Stimulated activated CD4-positive, alpha-beta T cell treated with anti-CD3 and anti-CD28 coated beads, Interleukin-1b, Interleukin-23, amount 100 ng/mL, for 48 hours (primary cell): ENCODE data around the gene KRTAP10-8.
"Not testable (repeated sequence)": the region's sequence is repeated elsewhere in the genome, so short reads cannot be mapped to it uniquely, and the experiment has no call there.

ENCODE experiments used
- DNase-seq: peaks from one replicate; pipeline ENCODE4 v3.0.0-alpha.2; 2020

The KRTAP10-8 gene

DNA sequence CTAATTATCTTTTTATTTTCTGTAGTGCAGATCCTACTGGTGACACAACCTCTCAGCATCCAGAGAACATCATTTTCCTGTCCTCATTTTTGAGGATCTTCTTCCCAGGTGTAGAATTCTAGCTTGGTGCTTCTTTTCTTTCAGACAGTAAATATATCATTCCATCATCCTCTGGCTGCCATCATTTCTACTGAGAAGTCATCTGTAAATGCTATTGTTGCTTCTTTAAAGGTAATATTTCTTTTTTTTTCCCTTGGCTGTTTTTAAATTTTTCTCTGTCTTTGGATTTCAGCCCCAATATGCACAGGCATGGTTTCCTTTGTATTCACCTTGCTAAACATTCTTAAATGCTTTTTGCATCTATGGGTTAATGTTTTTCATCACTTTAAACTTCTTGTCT lies 11.7 kb downstream of the KRTAP10-8 start:
- DNase-seq: no peak

- DNase-seq: no peak
Measured at GRCh38 chr21:44625756-44626155, 13.9 kb downstream of the KRTAP10-8 start.

DNA sequence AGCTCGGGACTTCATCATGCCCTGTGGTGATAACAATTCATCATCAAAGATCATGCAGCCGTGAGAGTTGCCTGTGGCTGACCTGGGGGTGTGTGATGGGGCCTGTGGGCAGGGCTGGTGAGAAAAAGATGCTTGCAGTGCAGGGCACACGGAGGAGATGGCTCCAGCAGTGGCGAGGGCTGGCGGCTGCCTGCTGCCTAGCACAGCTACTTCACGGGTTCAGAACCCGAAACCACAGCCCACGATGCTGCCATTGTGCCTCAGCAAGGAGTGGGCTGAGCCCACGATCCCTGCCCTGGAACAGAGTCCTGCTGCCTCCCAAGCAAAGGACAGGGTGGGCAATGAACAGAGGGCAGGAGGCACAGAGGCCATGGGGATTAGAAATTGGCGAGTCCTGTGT lies 14.4 kb downstream of the KRTAP10-8 start:
- no peak for DNase-seq

GRCh38 chr21:44626673-44627143 lies 14.8 kb downstream of the KRTAP10-8 start, which contains the start of gene KRTAP10-9:
TSS of gene KRTAP10-9 (plus strand) at chr21:44627093. CDS start at chr21:44627172, 79 bp downstream.
- no peak for DNase-seq

- not testable (repeated sequence) for DNase-seq
Measured at GRCh38 chr21:44627181-44627822, 15.4 kb downstream of the KRTAP10-8 start.

- not testable (repeated sequence) for DNase-seq
Measured at GRCh38 chr21:44627831-44628233, 16.0 kb downstream of the KRTAP10-8 start.

- no peak for DNase-seq
Measured at GRCh38 chr21:44628707-44629391, 17.0 kb downstream of the KRTAP10-8 start.

- DNase-seq: no peak
Measured at GRCh38 chr21:44630440-44630839, 18.6 kb downstream of the KRTAP10-8 start.

- DNase-seq: no peak
Measured at GRCh38 chr21:44632067-44632466, 20.2 kb downstream of the KRTAP10-8 start.

DNA sequence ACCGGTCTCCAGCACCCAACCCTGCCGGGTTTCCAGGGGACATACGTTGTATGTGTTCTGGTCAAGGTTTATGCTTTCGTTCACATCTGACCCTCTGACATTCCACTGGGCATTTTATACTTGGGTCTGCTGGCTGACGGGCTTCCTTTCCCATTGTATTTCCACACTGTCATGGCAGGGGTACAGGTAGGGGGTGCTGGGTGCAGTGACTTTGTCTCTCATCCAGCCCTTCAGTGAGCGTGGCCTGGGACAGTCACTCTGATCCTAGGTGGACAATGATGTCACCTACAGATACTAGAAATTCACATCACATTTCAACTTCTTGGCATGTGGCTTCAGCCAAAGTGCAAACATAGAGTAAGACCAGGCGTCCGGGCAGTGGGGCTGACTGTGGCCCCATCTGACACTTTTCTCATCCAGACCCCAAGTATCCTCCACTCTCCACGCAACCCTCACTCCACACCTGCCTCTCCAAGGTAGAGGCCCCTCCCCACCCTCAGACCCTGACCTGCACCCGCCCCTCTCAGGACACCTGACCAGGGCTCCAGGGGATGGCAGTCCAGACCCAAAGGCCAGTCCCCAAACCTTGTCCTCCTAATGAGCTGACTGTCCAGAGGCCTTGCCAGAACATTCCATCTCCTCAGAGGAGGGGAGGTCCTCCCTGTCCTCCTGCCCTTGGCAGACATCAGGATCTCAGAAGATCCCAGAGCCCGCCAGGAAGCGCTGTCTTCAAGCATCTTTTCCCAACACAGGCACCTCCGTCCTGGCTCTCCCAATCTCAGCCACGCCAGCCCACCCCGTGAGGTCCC lies 24.5 kb downstream of the KRTAP10-8 start:
- no peak for DNase-seq

DNA sequence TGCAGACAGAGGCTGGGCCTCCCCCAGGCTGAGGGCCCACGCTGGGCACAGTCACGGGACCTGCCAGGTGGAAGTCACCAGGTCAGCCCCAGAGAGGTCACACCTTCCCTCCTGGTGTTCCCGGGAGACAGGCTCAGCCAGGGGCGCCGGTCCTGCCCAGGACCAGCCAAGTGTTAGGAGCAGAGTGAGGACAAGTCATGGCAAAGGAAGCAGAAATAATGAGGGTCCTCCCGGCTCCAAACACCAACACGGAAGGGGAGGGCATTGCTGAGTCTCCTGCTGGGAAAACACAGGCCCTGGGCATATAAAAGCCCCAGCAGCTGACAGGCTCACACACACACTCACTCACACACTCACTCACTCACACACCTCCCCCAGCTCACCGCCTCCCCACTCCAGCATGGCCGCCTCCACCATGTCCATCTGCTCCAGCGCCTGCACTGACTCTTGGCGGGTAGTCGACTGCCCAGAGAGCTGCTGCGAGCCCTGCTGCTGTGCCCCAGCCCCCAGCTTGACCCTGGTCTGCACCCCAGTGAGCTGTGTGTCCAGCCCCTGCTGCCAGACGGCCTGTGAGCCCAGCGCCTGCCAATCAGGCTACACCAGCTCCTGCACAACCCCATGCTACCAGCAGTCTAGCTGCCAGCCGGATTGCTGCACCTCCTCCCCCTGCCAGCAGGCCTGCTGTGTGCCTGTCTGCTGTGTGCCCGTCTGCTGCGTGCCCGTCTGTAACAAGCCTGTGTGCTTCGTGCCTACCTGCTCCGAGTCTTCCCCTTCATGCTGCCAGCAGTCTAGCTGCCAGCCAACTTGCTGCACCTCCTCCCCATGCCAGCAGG lies 25.4 kb downstream of the KRTAP10-8 start, which contains the start of gene KRTAP10-10:
Gene KRTAP10-10 (plus strand): TSS at position 339 of the 833 bp plus-strand sequence. CDS start 62 bp downstream, at position 401.
- no peak for DNase-seq

GRCh38 chr21:44637851-44638348 lies 26.0 kb downstream of the KRTAP10-8 start:
- DNase-seq: not testable (repeated sequence)

DNA sequence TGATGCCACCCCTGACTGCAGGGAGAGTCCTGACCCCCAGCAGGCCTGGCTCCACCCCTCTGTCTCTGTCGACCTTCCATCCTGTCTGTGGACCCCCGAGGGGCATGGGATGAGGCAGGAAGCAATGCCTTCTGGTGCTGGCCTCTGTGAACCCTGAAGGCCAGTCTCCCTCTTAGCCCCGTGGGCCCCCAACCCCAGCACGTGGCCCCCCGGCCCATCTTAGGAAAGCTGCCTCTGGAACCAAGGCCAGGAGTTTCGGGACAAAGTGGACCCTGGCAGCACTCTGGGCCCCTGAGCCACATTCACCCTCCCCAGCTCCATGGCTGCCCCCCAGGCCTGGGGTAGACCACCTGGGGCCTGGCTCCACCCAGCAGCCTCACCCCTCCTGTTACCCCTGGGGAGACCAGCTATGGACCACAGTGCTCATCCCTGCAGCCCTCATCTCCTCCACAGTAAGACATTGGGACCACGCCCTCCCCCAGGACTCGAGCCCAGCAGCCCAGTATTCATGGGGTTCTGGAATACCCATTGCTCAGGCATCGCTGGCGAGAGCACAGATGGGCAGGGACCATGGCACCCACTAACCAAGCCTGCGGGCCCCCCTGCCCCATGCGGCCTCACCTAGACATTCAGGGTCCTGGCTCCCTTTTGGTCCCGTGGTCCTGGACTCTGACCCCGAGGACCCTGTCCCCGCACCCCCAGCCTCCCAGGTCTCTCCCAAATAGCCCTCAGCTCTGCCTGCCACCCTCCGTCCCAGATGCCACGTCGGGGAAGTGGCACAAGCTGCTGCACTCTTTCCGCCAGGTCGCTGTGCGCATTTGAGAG lies 26.8 kb downstream of the KRTAP10-8 start:
- DNase-seq: not testable (repeated sequence)

GRCh38 chr21:44639331-44639655 lies 27.4 kb downstream of the KRTAP10-8 start:
- DNase-seq: no peak

DNA sequence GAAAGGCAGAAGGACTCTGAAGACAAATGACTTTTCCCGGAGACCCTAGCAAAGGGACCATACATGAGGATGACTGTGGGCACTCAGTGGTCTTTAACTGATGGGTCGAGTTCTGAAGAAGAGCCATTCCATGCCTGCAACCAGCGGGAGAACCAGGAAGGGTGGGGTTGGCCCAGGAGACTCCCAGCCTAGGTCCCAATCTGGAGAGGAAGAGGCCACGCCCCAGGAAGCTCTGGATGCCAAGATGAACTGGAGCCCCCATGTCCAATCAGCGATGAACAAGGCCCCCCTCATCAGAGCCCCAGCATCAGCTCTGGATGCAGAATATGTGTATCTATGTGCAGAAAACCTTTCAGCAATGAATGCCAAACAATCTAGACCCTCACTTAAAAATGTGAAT lies 28.9 kb downstream of the KRTAP10-8 start:
- DNase-seq: no peak

DNA sequence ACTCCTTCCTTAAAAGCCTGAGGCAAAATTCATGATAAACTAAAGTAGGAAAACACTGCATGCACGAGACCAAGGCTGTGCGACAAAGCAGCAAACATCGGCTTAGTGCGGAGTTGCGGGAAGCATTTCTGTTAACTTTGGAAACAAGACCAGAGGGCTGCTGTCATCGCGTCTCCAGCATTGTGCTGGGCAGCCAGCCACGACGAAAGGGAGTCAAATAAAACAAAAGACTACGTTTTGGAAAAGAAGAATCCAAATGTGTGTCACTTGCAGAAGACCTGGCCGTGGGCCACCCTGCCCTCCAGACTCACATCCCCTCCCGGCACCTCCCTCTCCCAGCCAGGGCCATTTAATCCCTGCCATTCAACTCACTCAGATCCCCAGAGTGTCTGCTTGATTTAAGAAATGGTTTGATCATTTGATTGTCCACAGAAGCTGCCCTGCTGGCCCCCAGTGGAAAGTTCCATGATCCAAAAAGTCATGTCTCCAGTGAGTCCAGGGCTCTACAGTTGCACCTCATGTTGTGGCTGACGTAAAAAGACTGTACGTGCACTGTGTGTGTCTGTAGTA lies 31.9 kb downstream of the KRTAP10-8 start:
- no peak for DNase-seq

GRCh38 chr21:44644878-44645277 lies 33.0 kb downstream of the KRTAP10-8 start:
- no peak for DNase-seq

GRCh38 chr21:44646366-44647221 lies 34.7 kb downstream of the KRTAP10-8 start, which contains the start of gene KRTAP10-11:
TSS of gene KRTAP10-11 (plus strand) at chr21:44646414. CDS start at chr21:44646459, 45 bp downstream.
- DNase-seq: not testable (repeated sequence)

- DNase-seq: no peak
Measured at GRCh38 chr21:44647222-44647552, 35.3 kb downstream of the KRTAP10-8 start.
